ENCODE measurements around the gene CAPRIN1.

- TF ChIP-seq EP300 (IDR thresholded peaks at IDR 0.05) (no peak), CTCF (IDR thresholded peaks at IDR 0.05) (no peak)
Measured at GRCh38 chr11:34075178-34075820, 23.8 kb downstream of the CAPRIN1 start.
